AG20443 (cell line): ENCODE data around the gene ROCK1.
"Not testable (repeated sequence)": the region's sequence is repeated elsewhere in the genome, so short reads cannot be mapped to it uniquely, and the experiment has no call there.

Experiments
- DNase-seq: peaks from one replicate; pipeline ENCODE4 v3.0.0; 2012; ENCODE audit warnings: low spot score, mixed read lengths

ROCK1 gene

GRCh38 chr18:21111346-21112139, at the start of gene ROCK1:
ROCK1 (minus strand) TSS chr18:21111813; CDS start chr18:21110910, 903 bp downstream.
- peak; percentile 99 for DNase-seq

DNA sequence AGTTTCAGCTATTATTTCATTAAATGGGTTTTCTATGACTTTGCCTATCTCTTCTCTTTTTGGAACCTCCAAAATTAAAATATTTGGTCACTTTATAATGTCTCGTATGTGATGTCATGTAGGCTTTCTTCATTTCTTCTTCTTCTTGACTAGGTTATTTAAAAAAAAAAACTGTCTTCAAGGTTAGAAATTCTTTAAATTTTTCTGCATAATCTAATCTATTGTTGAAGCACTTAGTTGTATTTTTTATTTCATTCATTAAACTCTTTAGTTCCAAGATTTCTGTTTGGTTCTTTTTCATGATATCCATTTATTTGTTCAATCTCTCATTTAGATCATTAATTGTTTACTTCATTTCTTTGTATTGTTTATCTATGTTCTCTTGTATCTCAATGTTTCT, 43.8 kb upstream of the ROCK1 start:
- no peak for DNase-seq

DNA sequence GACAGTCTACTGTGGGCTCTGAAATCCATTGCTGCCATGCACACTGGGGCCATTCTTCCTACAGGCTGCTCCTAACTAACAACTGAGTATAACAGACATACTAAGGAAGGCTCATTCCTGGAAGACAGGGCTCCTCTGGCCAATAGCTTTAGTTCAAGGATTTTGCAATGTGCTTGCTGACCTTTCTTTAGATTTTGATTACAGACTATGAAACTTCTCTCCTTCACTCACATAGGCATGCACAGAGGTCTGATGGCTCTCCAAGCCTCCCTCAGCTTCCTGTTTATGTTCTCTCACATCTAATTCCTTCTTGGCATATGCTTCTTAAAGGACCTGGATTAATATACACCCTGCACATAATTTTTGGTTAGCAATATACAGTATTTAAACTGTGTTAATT, 34.4 kb upstream of the ROCK1 start:
- DNase-seq, result no peak

- DNase-seq, result no peak
Measured at GRCh38 chr18:21145371-21145770, 33.8 kb upstream of the ROCK1 start.

DNA sequence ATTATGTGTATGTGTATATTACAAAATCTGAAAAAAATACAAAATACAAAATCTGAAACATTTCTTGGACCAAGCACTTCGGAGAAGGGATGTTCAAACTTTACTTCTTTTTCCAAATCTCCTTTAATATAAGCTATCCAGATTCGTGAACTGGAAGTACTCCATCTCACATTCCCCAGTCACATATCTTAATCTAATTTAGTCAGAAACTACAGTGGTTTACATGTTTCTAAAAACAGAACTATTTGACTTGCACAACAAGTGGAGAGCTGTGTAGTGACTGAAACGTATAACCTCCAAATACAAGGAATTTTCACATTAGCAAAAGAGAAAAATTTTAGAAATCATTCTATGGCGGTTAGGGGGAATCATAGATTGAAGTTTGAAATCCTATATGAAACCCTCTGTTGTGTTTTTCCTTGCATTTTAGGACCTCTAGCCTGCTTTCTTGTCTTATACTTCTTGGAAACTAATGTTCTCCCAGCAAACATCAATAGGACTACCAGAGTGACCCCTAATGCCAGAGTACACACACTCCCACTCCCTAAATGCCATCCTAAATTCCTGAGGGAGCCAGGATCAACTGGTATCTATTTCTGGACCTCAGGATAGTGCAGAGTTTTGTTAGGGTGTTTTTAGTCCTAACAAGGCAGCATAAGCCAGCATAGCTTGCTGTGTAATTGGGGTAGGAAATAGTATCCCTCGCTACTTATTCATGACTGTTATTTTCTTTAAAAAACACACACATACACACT, 30.2 kb upstream of the ROCK1 start:
- peak; percentile 38 for DNase-seq

DNA sequence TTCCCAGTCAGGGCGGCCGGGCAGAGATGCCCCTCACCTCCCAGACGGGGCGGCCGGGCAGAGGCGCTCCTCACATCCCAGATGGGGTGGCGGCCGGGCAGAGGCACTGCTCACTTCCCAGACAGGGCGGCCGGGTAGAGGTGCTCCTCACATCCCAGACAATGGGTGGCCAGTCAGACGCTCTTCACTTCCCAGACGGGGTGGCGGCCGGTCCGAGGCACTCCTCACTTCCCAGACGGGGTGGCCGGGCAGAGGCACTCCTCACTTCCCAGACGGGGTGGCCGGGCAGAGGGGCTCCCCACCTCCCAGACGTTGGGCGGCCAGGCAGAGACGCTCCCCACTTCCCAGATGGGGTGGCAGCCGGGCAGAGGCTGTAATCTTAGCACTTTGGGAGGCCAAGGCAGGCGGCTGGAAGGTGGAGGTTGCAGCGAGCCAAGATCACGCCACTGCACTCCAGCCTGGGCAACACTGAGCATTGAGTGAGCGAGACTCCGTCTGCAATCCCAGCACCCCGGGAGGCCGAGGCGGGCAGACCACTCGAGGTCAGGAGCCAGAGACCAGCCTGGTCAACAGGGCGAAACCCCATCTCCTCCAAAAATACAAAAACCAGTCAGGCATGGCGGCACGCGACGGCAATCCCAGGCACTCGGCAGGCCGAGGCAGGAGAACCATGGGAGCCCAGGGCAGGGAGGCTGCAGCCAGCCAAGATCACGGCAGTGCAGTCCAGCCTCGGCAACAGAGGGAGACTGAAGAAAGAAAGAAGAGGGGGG, 26.3 kb upstream of the ROCK1 start:
- DNase-seq, result not testable (repeated sequence)

DNA sequence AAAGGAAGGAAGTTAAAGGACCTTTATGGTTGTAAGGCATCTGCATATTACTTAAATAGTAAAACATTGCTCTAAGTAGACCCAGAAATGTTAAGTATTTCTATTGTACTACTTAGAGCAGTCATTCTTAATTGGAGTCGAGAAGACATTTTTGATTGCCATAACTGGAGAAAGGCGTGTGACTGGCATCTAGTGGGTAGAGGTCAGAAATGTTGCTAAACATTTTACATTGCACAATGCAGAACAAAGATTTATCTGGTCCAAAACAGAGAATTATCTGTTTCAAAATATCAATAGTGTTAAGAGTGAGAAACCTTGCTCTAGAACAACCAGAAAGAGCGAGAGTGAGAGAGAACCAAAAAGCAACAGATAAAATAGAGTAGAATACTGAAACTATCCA, 23.3 kb upstream of the ROCK1 start:
- DNase-seq, result no peak

GRCh38 chr18:21132398-21132918, 20.8 kb upstream of the ROCK1 start:
- DNase-seq, result no peak

GRCh38 chr18:21131698-21132227, 20.1 kb upstream of the ROCK1 start:
- no peak for DNase-seq

DNA sequence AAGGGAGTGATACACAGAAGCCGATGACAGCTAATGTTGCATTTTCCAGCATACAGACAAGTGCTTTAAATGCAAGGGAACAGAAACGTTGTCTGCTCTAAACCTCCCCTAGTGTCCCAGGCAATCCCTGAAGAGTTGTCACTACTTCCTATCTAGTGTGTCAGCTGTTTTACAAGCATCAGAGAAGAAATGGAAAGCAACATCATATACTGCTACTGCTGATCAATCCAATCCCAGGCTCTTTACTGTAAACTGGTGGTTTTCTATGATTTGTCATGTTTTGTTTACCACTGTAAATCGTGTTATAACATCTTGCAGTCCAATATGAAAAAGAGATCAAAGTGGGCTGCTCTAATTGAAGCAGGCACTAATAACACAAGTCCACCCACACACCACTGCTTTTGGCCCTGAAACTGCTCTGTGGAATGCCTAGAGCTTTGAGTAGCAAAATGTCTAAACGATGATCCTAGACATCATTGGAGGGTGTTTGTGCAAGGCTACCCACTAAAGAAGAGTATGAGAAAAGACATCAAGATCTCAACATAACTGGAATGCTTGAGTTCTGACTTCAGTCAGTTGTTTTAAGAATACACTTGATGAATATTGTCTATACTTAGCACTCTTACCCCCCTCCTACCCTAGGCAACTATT, 18.1 kb upstream of the ROCK1 start:
- DNase-seq, result peak; percentile 64

GRCh38 chr18:21123290-21123926, 11.8 kb upstream of the ROCK1 start:
- DNase-seq, result no peak

GRCh38 chr18:21118806-21119205, 7.2 kb upstream of the ROCK1 start:
- no peak for DNase-seq

DNA sequence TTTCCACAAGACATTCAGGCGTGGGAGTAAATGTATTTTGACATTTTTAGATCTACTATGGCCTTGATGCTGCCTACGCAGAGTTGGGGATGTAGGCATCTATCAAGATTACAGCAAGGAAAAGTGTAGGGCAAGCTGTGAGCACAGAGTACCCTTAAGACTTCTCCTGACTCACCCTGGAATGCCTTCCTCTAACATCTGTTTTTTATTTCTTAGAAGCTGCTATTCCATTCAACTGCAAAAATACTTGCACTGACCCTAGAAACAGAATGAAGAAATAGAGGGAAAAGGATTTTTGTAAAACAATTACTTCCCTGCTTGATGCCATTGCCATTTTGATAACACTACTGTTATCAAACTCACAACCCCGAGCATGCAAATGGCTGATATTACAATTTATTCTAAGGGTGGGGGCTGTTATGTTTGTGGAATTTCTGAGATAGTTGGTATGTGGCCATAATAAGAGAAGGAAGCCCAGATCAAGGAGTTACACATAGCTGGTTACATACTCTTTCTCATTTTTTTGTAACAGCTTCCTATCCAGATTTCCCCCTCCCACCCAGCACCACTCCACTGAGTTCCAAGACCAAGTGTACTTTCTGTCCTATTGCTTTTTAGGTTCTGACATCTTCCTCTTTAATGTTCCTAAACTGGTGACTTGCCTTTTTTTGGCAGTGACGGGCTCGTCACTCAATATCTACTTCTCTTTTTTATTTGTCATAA, 6.0 kb upstream of the ROCK1 start:
- peak; percentile 59 for DNase-seq

DNA sequence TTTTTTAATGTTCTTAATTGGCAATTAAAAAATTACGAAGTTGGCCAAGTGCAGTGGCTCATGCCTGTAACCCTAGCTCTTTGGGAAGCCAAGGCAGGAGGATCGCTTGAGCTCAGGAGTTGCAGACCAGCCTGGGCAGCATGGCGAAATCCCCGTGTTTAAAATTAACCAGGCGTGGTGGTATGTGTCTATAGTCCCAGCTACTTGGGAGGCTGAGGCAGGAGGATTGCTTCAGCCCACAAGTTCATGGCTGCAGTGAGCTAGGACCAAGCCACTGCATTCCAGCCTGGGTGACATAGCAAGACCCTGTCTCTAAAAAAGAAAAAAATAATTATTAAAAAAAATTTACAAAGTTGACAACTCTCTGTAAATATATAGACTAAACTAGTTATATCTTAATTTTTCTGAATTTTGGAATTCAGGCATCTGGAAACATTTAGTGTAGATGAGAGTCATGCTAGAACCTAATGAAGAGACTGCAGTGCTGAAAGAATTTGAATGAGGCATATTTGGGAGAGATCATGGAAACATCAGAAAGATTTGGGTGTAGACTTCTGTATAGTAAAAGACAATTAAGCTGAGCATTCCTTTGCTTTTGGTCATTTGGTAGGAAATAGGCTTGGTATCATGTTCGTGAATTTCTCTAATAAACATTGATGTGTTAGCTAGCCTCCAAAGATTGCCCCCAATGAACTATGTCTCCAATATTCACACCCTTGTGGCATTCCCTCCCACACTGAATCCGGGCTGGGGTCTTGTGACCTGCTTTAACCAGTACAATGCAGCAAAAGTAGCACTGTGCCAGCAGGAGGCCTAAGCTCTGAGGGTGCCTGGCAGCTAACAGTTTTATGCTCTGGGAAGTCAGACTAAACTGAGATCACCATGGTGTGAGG, 4.2 kb upstream of the ROCK1 start:
- DNase-seq, result peak; percentile 68

DNA sequence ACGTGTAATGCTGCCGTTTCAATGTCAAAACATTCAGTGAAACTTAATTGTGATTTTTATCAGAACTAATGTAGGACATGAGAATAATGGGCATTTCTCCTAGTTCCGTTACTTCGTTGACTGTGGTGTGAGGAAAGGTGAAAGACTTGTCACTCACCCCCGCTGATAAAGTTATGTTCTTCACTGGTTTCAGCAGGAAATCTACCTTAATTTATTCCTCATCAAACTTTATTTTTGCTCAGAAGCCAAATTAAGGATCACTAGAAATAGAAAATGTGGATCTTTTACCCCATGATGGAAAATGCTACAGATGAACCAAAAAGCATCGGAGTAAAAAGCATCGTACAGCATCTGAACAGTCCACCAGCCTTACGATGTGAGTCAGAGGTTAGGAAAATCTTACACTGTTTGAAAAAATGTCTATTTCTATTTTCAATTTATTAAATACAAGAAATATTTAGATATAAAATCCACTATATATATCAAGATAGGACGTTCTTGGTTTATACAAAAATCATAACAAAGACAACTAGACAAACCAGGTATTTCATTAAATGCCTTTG, 1.0 kb upstream of the ROCK1 start:
- DNase-seq, result peak; percentile 14

DNA sequence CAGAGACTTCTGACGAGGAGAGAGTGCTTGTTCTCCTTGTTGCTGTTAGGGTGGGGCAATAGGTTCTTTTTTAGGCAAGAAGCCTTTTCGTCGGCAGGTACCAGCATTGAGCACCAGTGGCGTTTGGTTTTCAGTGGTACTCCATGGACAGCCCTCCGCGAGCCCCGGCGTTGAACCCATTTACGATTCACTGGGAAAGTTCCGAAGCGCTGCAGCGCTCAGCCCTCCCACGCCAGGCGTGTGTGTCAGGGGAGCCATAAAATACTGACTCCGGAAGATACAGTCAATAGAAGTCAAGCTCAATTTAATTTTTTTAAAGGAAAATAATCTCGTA, 494 bp upstream of the ROCK1 start:
- DNase-seq, result no peak

GRCh38 chr18:21110713-21111345, 784 bp downstream of the ROCK1 start:
- DNase-seq, result peak; percentile 19

DNA sequence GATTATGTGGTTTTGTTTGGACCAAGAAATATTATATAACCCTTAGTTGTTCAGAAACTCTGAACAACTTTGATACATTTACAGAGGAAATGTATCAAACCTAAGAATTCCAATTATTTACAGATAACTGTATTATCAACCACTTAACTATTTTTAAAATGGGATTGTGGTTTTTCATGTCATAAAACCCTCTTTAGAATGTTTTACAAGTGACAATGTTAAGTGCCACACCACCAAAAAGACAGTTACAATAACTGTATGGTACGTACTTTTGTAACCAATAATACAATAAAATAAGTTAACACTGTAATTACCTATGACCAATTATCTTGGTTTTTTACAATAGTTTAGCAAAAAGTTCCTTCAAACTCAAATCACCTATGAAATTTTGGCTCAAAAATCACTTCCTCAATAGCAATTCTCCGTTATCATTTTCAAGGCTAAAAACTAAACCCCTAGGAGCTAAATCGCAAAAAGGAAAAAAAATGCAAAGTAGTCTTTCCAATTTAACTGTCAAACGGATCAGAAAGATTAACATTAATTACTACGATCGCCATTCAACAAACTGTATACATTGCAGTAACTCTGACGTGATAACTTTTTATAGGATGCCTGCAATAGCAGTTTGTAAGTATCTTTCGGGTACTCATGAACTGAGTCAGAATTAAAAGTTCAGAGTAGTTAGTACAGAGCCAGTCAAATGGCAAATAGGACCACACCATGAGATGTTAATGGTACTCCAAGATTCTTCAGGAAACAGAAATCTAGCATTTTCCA, 1.5 kb downstream of the ROCK1 start:
- no peak for DNase-seq
